Suprapubic skin (tissue), 4 donors: ENCODE measurements around the gene CENATAC.

Experiments used
- POLR2A ChIP-seq, 2 donors: fragments of 450-650 bp; IDR thresholded peaks; one replicate each; pipeline ENCODE4 v1.6.1; 2017; ENCODE audit warnings: antibody characterized with exemption in 2 of 2, mild to moderate bottlenecking in 2 of 2, moderate library complexity in 2 of 2
- POLR2AphosphoS5 ChIP-seq, 3 donors: sonication (generic); formaldehyde crosslinking; IDR thresholded peaks; one replicate each; pipeline ENCODE4 v1.6.1; 2017; ENCODE audit warnings: antibody characterized with exemption in 3 of 3

GRCh38 chr11:119014209-119014924 is 16.4 kb downstream of the CENATAC start:
- TF ChIP-seq POLR2A (IDR thresholded peaks at IDR 0.05) = no peak
- no peak for TF ChIP-seq POLR2AphosphoS5 (IDR thresholded peaks at IDR 0.05)
